Activated CD8-positive, alpha-beta T cell treated with anti-CD3 and anti-CD28 coated beads, Interleukin-2, amount 10 ng/mL, durations not matched to agents 7 days and 5 days (primary cell): ENCODE results near the gene CFAP44. TPM values are rescaled to one million over a fixed set of nuclear protein-coding genes. Genes with fewer than 3 reads are reported as not detected.
"Not testable (repeated sequence)": the region's sequence is repeated elsewhere in the genome, so short reads cannot be mapped to it uniquely, and the experiment has no call there.

Experiments
- ATAC-seq: fragments of 150-1000 bp; cut with Tn5 transposase; one replicate; pipeline ENCODE4 v1.10.0; 2021; ENCODE audit warnings: moderate library complexity
- CTCF ChIA-PET: fragments of 350-600 bp; sonication (Branson Sonifier 250); formaldehyde crosslinking; loops from one replicate; lab custom pipeline; 2021; ENCODE audit warnings: antibody characterized with exemption; lab: Charles Lee
- POLR2A ChIA-PET: fragments of 350-600 bp; sonication (Branson Sonifier 250); formaldehyde crosslinking; loops from one replicate; lab custom pipeline; 2021; ENCODE audit warnings: antibody characterized with exemption; lab: Charles Lee
- DNase-seq: peaks from one replicate; pipeline ENCODE4 v3.0.0-alpha.2; 2020
- H3K27ac Mint-ChIP-seq: one replicate; pipeline ENCODE4 v1.8.0; 2021; ENCODE audit warnings: mild to moderate bottlenecking, mixed read lengths
- H3K27me3 Mint-ChIP-seq: one replicate; pipeline ENCODE4 v1.8.0; 2021; ENCODE audit warnings: low read depth, mixed read lengths
- H3K36me3 Mint-ChIP-seq: one replicate; pipeline ENCODE4 v1.8.0; 2021; ENCODE audit warnings: low read depth, mixed read lengths
- H3K4me1 Mint-ChIP-seq: one replicate; pipeline ENCODE4 v1.8.0; 2021; ENCODE audit warnings: low read depth, mixed read lengths
- H3K4me3 Mint-ChIP-seq: one replicate; pipeline ENCODE4 v1.8.0; 2021; ENCODE audit warnings: mild to moderate bottlenecking, mixed read lengths
- H3K9me3 Mint-ChIP-seq: one replicate; pipeline ENCODE4 v1.8.0; 2022; ENCODE audit warnings: mixed read lengths; ENCODE audit not compliant: insufficient read depth
- total RNA-seq, 2 experiments: library from RNA; stranded (reverse); gene quantifications; one replicate each; pipeline ENCODE4 v1.2.3, GENCODE V29; 2021

Gene CFAP44, protein sequence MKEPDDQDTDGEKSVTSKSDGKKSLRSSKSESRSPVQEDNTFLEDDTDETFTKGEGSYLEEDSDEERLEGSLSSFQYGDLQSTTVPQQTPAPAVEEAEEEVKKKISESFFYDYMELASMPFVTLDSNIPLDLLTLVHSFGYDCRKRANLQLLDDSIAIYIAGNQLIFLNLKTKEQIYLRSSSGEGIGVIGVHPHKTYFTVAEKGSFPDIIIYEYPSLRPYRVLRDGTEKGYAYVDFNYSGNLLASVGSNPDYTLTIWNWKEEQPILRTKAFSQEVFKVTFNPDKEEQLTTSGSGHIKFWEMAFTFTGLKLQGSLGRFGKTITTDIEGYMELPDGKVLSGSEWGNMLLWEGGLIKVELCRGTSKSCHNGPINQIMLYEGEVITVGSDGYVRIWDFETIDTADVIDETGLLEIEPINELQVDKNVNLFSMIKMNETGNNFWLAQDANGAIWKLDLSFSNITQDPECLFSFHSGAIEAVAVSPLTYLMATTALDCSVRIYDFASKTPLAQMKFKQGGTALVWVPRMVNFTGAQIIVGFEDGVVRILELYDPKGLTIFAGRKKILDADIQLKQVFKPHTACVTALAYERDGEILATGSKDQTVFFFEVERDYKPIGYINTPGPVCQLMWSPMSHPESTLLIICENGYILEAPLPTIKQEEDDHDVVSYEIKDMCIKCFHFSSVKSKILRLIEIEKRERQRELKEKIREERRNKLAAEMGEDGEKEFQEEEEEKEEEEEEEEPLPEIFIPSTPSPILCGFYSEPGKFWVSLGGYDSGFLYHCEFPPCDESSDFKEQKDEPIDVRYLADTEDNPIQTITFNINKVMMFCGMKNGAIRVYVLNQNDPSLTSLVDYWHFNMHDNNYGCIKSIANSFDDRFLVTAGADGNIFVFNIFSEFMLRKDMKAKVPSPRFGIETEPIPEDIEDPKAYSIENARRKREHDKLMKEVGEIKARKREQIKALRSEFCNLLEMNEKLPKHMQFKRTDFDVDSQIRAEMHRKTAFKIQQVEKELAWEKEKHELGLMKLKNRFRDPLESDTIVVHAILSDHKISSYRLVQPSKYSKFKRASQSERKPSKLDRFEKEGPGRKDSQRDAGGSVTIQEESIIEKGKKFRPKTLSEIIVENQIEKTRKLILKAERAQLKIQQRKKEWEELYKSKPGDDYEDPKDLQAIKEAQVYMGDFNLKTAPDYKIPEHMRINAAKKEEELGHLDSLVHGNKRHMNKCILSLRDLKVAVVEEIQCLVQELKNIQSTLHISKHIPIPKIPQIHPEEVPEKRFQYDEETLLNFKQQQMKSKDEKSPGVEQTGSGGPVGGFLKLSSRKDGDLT (N-terminal part only)
- total RNA-seq, result 1 to 10 TPM; 4.1 to 4.5 TPM

DNA sequence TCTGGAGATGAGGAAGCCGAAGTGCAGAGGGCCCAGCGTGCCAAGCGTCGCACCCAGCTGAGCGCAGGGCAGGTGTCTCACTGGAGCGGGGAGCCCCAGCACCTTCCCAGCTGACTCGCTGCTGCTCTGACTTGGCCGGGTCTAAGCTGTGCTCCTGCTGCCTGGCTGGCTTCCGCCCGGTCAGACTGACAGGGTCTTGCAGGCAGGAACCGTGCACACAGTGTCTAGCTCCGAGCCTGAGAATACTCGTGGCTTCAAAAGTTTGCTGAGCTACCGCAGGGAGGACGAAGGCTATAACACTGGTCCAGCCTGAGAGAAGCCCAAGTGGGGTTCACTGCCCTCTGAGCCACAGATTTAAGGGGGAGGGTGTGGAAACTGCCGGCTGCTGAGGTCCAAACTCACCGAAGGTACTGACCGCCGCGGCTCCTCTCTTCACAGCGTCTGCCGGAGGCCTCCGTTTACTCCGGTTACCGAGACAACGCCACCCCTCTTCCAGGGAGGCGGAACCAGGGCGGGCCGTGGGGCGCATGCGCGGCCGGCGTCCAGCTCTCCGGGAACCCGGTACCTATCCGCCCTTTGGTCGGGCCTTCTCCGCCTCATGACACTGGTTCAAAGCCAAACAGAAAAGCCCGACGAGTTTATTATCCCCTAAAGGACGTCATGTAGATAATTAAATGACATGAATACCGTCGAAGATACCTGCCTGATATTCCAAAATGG, at the start of gene CFAP44:
Gene CFAP44, minus strand, starts transcription at position 443 of the 720 bp plus-strand sequence. CDS start 7,829 bp downstream, outside the sequence.
- peaks cover 12% of the 10 kb centered on the region for H3K36me3 Mint-ChIP-seq
- H3K9me3 Mint-ChIP-seq, result no peaks in the 10 kb centered on the region
- H3K4me1 Mint-ChIP-seq, result peaks cover 2% of the 10 kb centered on the region
- H3K4me3 Mint-ChIP-seq, result peak within 1 kb of the TSS; percentile 42
- H3K27ac Mint-ChIP-seq, result no peak within 1 kb of the TSS
- CTCF ChIA-PET, result no interaction called here
- H3K27me3 Mint-ChIP-seq, result no peaks in the 10 kb centered on the region
- DNase-seq (peak; percentile 70), ATAC-seq (peak; percentile 92)
- POLR2A ChIA-PET, result no interaction called here

DNA sequence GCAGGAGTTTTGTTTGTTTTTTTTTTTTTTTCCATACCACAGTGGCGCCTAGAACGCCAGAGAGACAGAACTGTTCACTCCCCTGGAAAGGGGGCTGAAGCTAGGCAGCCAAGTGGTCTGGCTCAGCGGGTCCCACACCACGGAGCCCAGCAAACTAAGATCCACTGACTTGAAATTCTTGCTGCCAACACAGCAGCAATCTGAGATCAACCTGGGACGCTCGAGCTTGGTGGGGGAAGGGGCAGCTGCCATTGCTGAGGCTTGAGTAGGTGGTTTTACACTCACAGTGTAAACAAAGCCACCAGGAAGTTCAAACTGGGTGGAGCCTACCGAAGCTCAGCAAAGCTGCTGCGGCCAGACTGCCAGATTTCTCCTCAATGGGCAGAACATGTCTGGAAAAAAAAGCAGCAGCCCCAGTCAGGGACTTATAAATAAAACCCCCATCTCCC, 43.9 kb upstream of the CFAP44 start:
- ChIA-PET CTCF (interaction anchor here (0.9 to 1.0 kb wide), 2 partner anchors 8 to 92 kb away, joined by 4 to 5 read pairs; no protein-coding TSS in a partner anchor), POLR2A (no interaction called here)
- H3K27ac Mint-ChIP-seq, result peak overlapping the region; percentile 39
- H3K4me1 Mint-ChIP-seq, result peaks cover 9% of the 10 kb centered on the region
- peak; percentile 38 for DNase-seq
- no peaks in the 10 kb centered on the region for H3K9me3 Mint-ChIP-seq
- no peak overlapping the region for H3K4me3 Mint-ChIP-seq
- ATAC-seq, result no peak
- peaks cover 11% of the 10 kb centered on the region for H3K36me3 Mint-ChIP-seq
- H3K27me3 Mint-ChIP-seq, result no peaks in the 10 kb centered on the region

DNA sequence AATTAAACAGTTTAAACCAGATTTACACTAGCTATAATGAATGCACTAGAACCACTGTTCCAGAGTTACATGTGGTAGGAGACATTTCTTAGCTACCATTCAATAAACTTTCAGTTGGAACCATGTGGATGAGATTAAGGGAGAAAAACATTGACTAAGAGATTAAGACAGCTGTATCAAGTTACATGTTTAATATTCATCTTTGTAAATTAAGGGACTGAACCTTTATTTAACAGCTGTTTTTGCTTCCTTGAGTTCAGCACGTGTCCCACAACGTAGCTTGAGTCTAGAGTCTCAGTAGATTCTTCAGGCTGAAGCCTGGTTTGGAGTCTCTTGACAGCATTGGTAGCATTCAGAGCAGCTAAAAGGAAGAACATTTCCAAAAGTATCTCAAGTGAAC, 27.2 kb upstream of the CFAP44 start:
- Mint-ChIP-seq H3K36me3 (peaks cover 42% of the 10 kb centered on the region), H3K4me3 (no peak overlapping the region), H3K9me3 (no peaks in the 10 kb centered on the region), H3K27ac (no peak overlapping the region), H3K4me1 (no peaks in the 10 kb centered on the region), H3K27me3 (no peaks in the 10 kb centered on the region)
- DNase-seq (no peak), ATAC-seq (no peak)
- CTCF ChIA-PET, result interaction anchor here (1.7 kb wide), 1 partner anchor 109 kb away, joined by 6 read pairs; no protein-coding TSS in a partner anchor
- POLR2A ChIA-PET, result no interaction called here

DNA sequence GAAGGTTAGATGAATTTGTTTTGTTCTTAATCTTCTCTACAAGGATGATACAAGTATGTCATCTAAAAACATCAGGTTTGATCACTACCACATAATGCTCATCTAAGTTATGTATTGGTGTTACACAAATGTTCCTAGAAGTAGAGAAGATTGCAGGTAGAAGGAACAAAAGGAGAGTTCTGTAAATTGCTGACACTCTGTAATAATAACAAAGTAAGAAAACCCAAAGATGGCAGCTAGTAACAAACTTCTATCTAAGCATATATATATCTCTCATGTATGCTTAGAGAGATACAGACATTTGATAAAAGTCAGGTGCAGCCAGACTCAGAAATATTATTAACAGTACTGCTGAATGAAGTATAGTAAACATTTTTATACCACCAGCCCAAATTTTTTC, 20.2 kb upstream of the CFAP44 start:
- Mint-ChIP-seq H3K9me3 (peaks cover 5% of the 10 kb centered on the region), H3K4me1 (no peaks in the 10 kb centered on the region), H3K36me3 (peaks cover 65% of the 10 kb centered on the region), H3K4me3 (no peak overlapping the region), H3K27ac (no peak overlapping the region), H3K27me3 (no peaks in the 10 kb centered on the region)
- CTCF ChIA-PET, result no interaction called here
- POLR2A ChIA-PET, result no interaction called here
- DNase-seq (no peak), ATAC-seq (no peak)

DNA sequence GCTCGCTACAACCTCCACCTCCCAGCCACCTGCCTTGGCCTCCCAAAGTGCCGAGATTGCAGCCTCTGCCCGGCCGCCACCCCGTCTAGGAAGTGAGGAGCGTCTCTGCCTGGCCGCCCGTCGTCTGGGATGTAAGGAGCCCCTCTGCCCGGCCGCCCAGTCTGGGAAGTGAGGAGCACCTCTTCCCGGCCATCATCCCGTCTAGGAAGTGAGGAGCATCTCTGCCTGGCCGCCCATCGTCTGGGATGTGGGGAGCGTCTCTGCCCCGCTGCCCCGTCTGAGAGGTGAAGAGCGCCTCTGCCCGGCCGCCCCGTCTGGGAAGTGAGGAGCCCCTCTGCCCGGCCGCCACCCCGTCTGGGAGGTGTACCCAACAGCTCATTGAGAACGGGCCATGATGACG, 17.3 kb upstream of the CFAP44 start:
- ATAC-seq, H3K4me3 Mint-ChIP-seq, H3K27ac Mint-ChIP-seq, DNase-seq, CTCF ChIA-PET, H3K27me3 Mint-ChIP-seq, H3K9me3 Mint-ChIP-seq, H3K4me1 Mint-ChIP-seq, POLR2A ChIA-PET: not testable (repeated sequence)
- peaks cover 57% of the 10 kb centered on the region for H3K36me3 Mint-ChIP-seq

DNA sequence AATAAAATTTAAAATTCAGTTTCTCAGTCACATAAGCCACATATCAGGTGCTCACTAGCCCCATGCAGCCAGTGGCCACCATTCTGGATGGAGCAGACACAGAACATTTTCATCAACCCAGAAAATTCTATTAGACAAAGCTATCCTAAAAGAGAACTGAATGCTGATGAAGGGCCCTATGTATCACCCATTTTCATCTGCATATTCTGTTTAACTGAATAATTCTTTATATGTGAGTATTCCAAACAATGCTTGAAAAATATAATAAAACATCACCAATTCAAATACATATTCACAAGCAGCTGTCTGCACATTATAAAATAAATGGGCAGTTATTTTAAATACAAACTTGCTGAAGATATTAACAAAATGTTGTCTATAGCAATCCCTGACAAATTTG, 14.2 kb upstream of the CFAP44 start:
- peaks cover 48% of the 10 kb centered on the region for H3K36me3 Mint-ChIP-seq
- no peaks in the 10 kb centered on the region for H3K4me1 Mint-ChIP-seq
- H3K4me3 Mint-ChIP-seq, result no peak overlapping the region
- ChIA-PET POLR2A (no interaction called here), CTCF (no interaction called here)
- no peaks in the 10 kb centered on the region for H3K9me3 Mint-ChIP-seq
- ATAC-seq (no peak), DNase-seq (no peak)
- H3K27me3 Mint-ChIP-seq, result no peaks in the 10 kb centered on the region
- no peak overlapping the region for H3K27ac Mint-ChIP-seq

DNA sequence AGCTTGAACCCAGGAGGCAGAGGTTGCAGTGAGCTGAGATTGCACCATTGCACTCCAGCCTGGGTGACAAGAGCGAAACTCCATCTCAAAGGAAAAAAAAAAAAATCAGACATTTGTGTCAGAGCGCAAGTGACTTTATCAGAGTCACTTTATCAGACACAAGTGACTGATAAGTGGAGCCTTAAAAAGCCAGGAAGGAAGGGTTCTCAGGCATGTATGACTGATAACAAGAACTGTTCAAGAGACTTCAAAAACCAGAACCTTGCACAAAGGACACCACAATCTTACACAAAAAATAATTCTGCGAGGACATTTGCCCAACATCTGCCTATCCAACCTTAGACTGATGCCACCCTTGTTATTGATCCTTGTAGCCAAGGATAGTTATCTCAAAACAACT, 13.3 kb upstream of the CFAP44 start:
- no peaks in the 10 kb centered on the region for H3K27me3 Mint-ChIP-seq
- H3K27ac Mint-ChIP-seq, result no peak overlapping the region
- CTCF ChIA-PET, result no interaction called here

DNA sequence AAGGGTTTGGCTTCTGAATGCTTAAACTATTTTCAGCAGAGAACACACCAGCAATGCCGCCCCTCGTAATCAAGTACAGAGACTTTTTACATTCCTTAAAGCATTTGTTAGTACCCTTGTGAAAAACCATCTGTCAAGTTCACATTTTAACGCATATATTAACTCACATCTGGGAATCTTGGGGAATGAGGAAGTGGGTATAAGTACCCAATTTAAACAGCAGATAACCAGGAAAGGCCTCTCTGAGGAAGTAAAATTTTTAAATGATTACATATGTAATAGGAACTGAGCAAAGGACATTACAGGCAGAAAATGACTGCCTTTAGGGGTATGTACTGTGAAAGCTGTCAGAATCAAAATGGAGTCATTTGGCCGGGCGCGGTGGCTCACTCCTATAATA, 12.8 kb upstream of the CFAP44 start:
- no peak for DNase-seq
- Mint-ChIP-seq H3K36me3 (peaks cover 36% of the 10 kb centered on the region), H3K4me3 (no peak overlapping the region), H3K4me1 (no peaks in the 10 kb centered on the region), H3K9me3 (no peaks in the 10 kb centered on the region), H3K27ac (no peak overlapping the region), H3K27me3 (no peaks in the 10 kb centered on the region)
- ATAC-seq, result no peak
- CTCF ChIA-PET, result no interaction called here
- POLR2A ChIA-PET, result no interaction called here

More for the DNA sequence above, 13.3 kb upstream of the CFAP44 start:
- DNase-seq, result no peak
- POLR2A ChIA-PET, result no interaction called here
- Mint-ChIP-seq H3K9me3 (no peaks in the 10 kb centered on the region), H3K4me1 (no peaks in the 10 kb centered on the region), H3K36me3 (peaks cover 41% of the 10 kb centered on the region), H3K4me3 (no peak overlapping the region)
- ATAC-seq, result no peak

DNA sequence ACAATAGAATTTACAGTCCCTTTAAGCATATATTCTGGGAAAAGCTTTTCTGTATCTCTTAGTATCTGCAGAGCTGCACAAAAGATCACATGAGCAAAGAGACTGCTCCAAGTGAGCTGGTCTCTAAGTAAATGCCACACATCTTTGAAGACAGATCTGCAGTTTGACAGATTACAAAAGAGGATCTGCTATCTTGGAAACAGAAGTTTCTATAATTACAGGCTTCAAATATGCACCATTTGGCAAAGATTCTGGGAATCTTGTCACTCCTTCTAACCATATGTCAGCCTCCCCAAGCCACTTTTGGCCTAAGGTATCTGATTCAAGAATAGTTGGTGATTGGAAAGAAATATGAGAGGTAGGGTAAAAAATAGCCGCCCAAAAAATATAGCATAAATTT, 9.6 kb upstream of the CFAP44 start:
- Mint-ChIP-seq H3K4me3 (no peak overlapping the region), H3K9me3 (no peaks in the 10 kb centered on the region), H3K27ac (no peak overlapping the region), H3K27me3 (no peaks in the 10 kb centered on the region), H3K4me1 (no peaks in the 10 kb centered on the region), H3K36me3 (peaks cover 23% of the 10 kb centered on the region)
- ChIA-PET POLR2A (no interaction called here), CTCF (no interaction called here)
- no peak for DNase-seq
- no peak for ATAC-seq

DNA sequence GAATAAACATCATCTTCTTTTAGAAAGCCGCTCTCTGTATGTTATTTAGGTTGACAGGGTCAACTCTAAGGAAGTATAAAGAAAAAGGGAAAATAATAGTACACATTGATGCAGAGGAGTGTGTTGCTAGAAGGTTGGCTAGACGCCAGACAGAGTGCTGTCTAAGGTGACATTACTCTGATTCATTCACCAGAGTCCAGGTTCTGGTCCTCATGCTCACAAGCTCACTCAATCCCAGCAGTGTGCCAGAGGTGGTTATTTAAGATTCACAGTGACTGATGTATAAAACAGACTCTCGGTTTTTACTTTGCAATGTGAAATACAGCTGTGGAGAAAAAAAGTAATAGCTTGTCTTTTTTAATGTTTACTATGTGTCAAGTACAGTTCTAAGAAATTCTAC, 1.7 kb downstream of the CFAP44 start:
- no peak for ATAC-seq
- Mint-ChIP-seq H3K4me1 (peaks cover 2% of the 10 kb centered on the region), H3K9me3 (no peaks in the 10 kb centered on the region), H3K4me3 (no peak overlapping the region), H3K27ac (no peak overlapping the region), H3K27me3 (no peaks in the 10 kb centered on the region), H3K36me3 (peaks cover 6% of the 10 kb centered on the region)
- ChIA-PET CTCF (interaction anchor here (0.9 kb wide), 1 partner anchor 139 kb away, joined by 3 read pairs; no protein-coding TSS in a partner anchor), POLR2A (no interaction called here)
- no peak for DNase-seq

DNA sequence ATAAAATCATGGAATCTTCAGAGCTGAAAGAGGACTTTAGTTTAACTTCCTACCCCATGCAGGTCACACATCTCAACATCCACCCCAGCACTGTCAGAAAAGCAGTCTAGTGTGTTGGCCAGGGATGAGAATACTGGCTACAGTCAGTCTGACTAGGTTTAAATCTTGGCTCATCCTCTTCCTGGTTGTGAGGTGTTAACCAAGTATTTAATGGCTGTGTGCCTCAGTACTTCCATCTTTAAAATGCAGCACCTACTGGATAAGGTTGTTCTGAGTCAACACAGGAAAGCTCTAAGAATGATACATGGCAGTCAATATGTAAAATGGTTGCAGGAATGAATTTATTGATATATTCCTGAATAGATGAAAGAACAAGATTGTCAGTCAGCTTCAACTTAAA, 3.1 kb downstream of the CFAP44 start:
- H3K36me3 Mint-ChIP-seq, result peaks cover 4% of the 10 kb centered on the region
- ChIA-PET CTCF (no interaction called here), POLR2A (no interaction called here)
- no peak for DNase-seq
- no peaks in the 10 kb centered on the region for H3K27me3 Mint-ChIP-seq
- peaks cover 2% of the 10 kb centered on the region for H3K4me1 Mint-ChIP-seq
- no peaks in the 10 kb centered on the region for H3K9me3 Mint-ChIP-seq
- H3K27ac Mint-ChIP-seq, result no peak overlapping the region
- H3K4me3 Mint-ChIP-seq, result no peak overlapping the region
- ATAC-seq, result no peak
